Gastrocnemius medialis (tissue), 4 donors: Measurements from ENCODE around the gene IL1RAP.

Experiments used
- CTCF ChIP-seq, 5 experiments: fragments of 450-650 bp in 3 of 5; fragments of 200-600 bp in 2 of 5; sonication (generic) in 2 of 5; IDR thresholded peaks in 4 of 5; conservative IDR thresholded peaks in 1 of 5; 1 replicate in 4 of 5; 2 replicates in 1 of 5; pipeline ENCODE4 v1.5.1; 2016 to 2019; ENCODE audit warnings: antibody characterized with exemption in 5 of 5, mild to moderate bottlenecking in 3 of 5, moderate library complexity in 3 of 5
- POLR2A ChIP-seq, 2 donors: fragments of 450-650 bp; IDR thresholded peaks; one replicate each; pipeline ENCODE4 v1.6.1; 2017; ENCODE audit warnings: antibody characterized with exemption in 2 of 2, mild to moderate bottlenecking in 2 of 2, moderate library complexity in 2 of 2

- TF ChIP-seq CTCF (IDR thresholded peaks at IDR 0.05 in 4 of 5, conservative IDR thresholded peaks at IDR 0.05 in 1 of 5), result peak in 4 of 5 experiments; percentile 74 to 91 (median 82)
- peak; percentile 64 to 73 for TF ChIP-seq POLR2A (IDR thresholded peaks at IDR 0.05)
Observed at GRCh38 chr3:190513409-190514370, at the start of gene IL1RAP.
